HepG2 (cell line): ENCODE measurements around the gene ACBD3. TPM values are rescaled to one million over a fixed set of nuclear protein-coding genes. Genes with fewer than 3 reads are reported as not detected.

Source experiments
- ASH2L ChIP-seq: fragments of 300-600, 200-600 bp; sonication (generic); IDR thresholded peaks from 2 replicates; pipeline ENCODE4 v1.7.0; 2017; ENCODE audit warnings: low read depth, mild to moderate bottlenecking, moderate library complexity, mixed read lengths, low read length; ENCODE audit not compliant: insufficient read length
- ATF7 ChIP-seq, 2 experiments: fragments of 450-650 bp in 1 of 2; sonication (generic) in 1 of 2; formaldehyde crosslinking in 1 of 2; IDR thresholded peaks; 2 replicates each; pipeline versions ENCODE4 v1.4.0 to v1.6.1; 2016 to 2020; ENCODE audit warnings: antibody characterized with exemption in 1 of 2, mild to moderate bottlenecking in 1 of 2, missing genetic modification reagents in 1 of 2
- CBX1 ChIP-seq: IDR thresholded peaks from one replicate; pipeline ENCODE4 v1.6.1; 2016; ENCODE audit warnings: antibody characterized with exemption, low read depth
- FOXK1 ChIP-seq: sonication (generic); formaldehyde crosslinking; IDR thresholded peaks from 2 replicates; pipeline ENCODE4 v1.4.0; 2020; ENCODE audit warnings: low read depth, missing genetic modification reagents, borderline replicate concordance
- GABPB1 ChIP-seq: IDR thresholded peaks from 2 replicates; pipeline ENCODE4 v1.6.1; 2016; ENCODE audit warnings: mild to moderate bottlenecking, missing genetic modification reagents, moderate library complexity, missing compliant biosample characterization
- GPBP1L1 ChIP-seq: sonication (generic); formaldehyde crosslinking; IDR thresholded peaks from 2 replicates; pipeline ENCODE4 v1.5.0; 2020; ENCODE audit warnings: mild to moderate bottlenecking, missing genetic modification reagents
- HNF4A ChIP-seq: sonication (generic); formaldehyde crosslinking; IDR thresholded peaks from 2 replicates; pipeline ENCODE4 v1.4.0; 2020; ENCODE audit warnings: missing genetic modification reagents
- IRX3 ChIP-seq: sonication (generic); formaldehyde crosslinking; IDR thresholded peaks from 2 replicates; pipeline ENCODE4 v1.8.1; 2023; ENCODE audit warnings: mild to moderate bottlenecking, low read depth, missing genetic modification reagents, borderline replicate concordance
- MEF2D ChIP-seq: sonication (generic); formaldehyde crosslinking; IDR thresholded peaks from 2 replicates; pipeline ENCODE4 v1.5.1; 2020; ENCODE audit warnings: mild to moderate bottlenecking, missing genetic modification reagents
- NFE2L1 ChIP-seq: sonication (generic); formaldehyde crosslinking; IDR thresholded peaks from 2 replicates; pipeline ENCODE4 v1.4.0; 2020; ENCODE audit warnings: missing genetic modification reagents, mild to moderate bottlenecking, borderline replicate concordance
- PHF5A ChIP-seq: IDR thresholded peaks from one replicate; pipeline ENCODE4 v1.6.1; 2018; ENCODE audit warnings: low read depth, missing genetic modification reagents; ENCODE audit not compliant: unreplicated experiment
- RBAK ChIP-seq: sonication (generic); formaldehyde crosslinking; IDR thresholded peaks from 2 replicates; pipeline ENCODE4 v1.5.1; 2020; ENCODE audit warnings: mild to moderate bottlenecking, missing genetic modification reagents
- STAT5B ChIP-seq: sonication (generic); formaldehyde crosslinking; IDR thresholded peaks from 2 replicates; pipeline ENCODE4 v1.4.0; 2020; ENCODE audit warnings: missing genetic modification reagents
- TMF1 ChIP-seq: sonication (generic); formaldehyde crosslinking; IDR thresholded peaks from 2 replicates; pipeline ENCODE4 v1.8.1; 2022; ENCODE audit warnings: low read depth, missing genetic modification reagents
- TP53 ChIP-seq: sonication (generic); formaldehyde crosslinking; conservative IDR thresholded peaks from 2 replicates; pipeline ENCODE4 v1.4.0; 2020; ENCODE audit warnings: missing genetic modification reagents
- YEATS4 ChIP-seq: sonication (generic); formaldehyde crosslinking; IDR thresholded peaks from 2 replicates; pipeline ENCODE4 v1.4.0; 2020; ENCODE audit warnings: missing genetic modification reagents, borderline replicate concordance
- ZNF143 ChIP-seq: sonication (generic); formaldehyde crosslinking; IDR thresholded peaks from 2 replicates; pipeline ENCODE4 v1.4.0; 2020; ENCODE audit warnings: missing genetic modification reagents
- ZNF17 ChIP-seq: sonication (generic); formaldehyde crosslinking; IDR thresholded peaks from 2 replicates; pipeline ENCODE4 v1.5.0; 2020; ENCODE audit warnings: mild to moderate bottlenecking, missing genetic modification reagents
- ZNF24 ChIP-seq: fragments of 450-650 bp; IDR thresholded peaks from 2 replicates; pipeline ENCODE4 v1.6.1; 2017; ENCODE audit warnings: antibody characterized with exemption, mild to moderate bottlenecking
- ZNF260 ChIP-seq: sonication (generic); formaldehyde crosslinking; IDR thresholded peaks from 2 replicates; pipeline ENCODE4 v1.4.0; 2020; ENCODE audit warnings: missing genetic modification reagents, low read depth, mild to moderate bottlenecking, borderline replicate concordance
- ZNF30 ChIP-seq: sonication (generic); formaldehyde crosslinking; IDR thresholded peaks from 2 replicates; pipeline ENCODE4 v1.5.0; 2020; ENCODE audit warnings: mild to moderate bottlenecking, missing genetic modification reagents
- ZNF770 ChIP-seq: sonication (generic); formaldehyde crosslinking; IDR thresholded peaks from 2 replicates; pipeline ENCODE4 v1.5.0; 2020; ENCODE audit warnings: mild to moderate bottlenecking, missing genetic modification reagents
- ZNF782 ChIP-seq: sonication (generic); formaldehyde crosslinking; IDR thresholded peaks from 2 replicates; pipeline ENCODE4 v1.4.0; 2020; ENCODE audit warnings: missing genetic modification reagents, mild to moderate bottlenecking, borderline replicate concordance
- ZNF878 ChIP-seq: sonication (generic); formaldehyde crosslinking; IDR thresholded peaks from 2 replicates; pipeline ENCODE4 v1.8.1; 2023; ENCODE audit warnings: mild to moderate bottlenecking, missing genetic modification reagents, moderate library complexity
- ZXDC ChIP-seq: sonication (generic); formaldehyde crosslinking; IDR thresholded peaks from 2 replicates; pipeline ENCODE4 v1.5.0; 2020; ENCODE audit warnings: mild to moderate bottlenecking, missing genetic modification reagents
- polyA plus RNA-seq, 8 experiments: library from polyadenylated mRNA; depleted of rRNA in 3 of 8; stranded (reverse) in 7 of 8; unstranded in 1 of 8; fragments of >200 nt; fragmentation: Illumina TruSeq in 4 of 8; extraction: Trizol in 4 of 8; gene quantifications; 2 replicates each; pipeline versions ENCODE4 v1.2.1 to v1.2.3, GENCODE V29; 2011 to 2016; ENCODE audit warnings: low read depth in 4 of 8, missing spikeins in 1 of 8, mixed read lengths in 1 of 8; ENCODE audit not compliant: insufficient read depth in 1 of 8
- total RNA-seq, 5 experiments: library from RNA; depleted of rRNA; stranded (reverse); fragments of >200 nt; fragmentation: Illumina TruSeq; extraction: Trizol; gene quantifications; 2 replicates each; pipeline ENCODE4 v1.2.3, GENCODE V29; 2016; ENCODE audit warnings: low read depth in 1 of 5

The ACBD3 gene
- total and polyA plus RNA-seq, 2 of the 13 experiments (the other 11 are each of a cell fraction or from before 2014, with no cell fraction given): 24.3 to 39.3 TPM

DNA sequence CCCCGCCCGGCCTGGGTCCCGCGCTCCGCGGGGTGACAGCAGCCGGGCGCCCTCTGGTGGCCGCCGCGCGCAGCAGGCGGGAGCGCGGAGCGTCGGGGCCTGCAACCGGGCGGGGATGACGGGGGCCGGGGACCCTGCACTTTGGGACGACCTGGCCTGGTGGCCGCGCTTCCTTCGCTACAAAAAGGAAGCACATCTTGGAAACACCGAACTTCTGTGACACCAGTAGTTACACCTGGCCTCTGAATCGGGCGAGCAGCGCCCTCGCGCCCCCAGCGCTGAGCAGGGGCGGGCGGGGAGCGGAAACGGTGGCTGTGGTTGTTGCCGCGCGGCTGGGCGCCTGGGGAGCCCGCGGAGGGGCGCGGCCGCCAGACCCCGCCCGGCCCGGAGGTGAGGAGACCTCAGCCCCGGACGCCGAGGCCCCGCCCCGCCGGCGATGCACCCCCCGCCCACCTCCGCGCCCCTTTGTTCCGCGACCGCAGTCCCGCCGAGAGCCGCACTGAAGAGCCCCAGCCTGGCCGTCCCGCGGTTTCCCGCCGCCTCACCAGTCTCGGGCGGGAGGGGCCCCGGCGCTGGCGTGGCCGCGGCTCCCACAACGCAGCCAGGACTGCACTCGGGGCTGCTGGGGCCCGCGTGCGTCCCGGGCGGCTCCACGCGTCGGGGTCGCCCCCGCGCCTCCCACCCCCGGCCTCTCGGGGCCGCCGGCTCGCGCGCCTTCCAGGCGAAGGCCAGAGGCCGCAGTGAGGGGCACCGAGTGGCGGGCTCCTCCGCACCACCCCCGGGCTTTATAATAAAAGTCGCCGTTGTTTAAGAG is 64.7 kb downstream of the ACBD3 start (continued):
- TF ChIP-seq ZNF770 (CRISPR knock-in tag): no peak
- TF ChIP-seq MEF2D (CRISPR knock-in tag): no peak
- no peak for TF ChIP-seq RBAK
- TF ChIP-seq ZNF782 (CRISPR knock-in tag): 0 out of 2 replicates have a peak, but pooled peaks have one; percentile 7
- TF ChIP-seq TMF1 (CRISPR knock-in tag): peak; percentile 7; the same call in 1 of the 2 replicates
- no peak for TF ChIP-seq ZNF878 (CRISPR knock-in tag)
- no peak for TF ChIP-seq ZXDC (CRISPR knock-in tag)
- TF ChIP-seq ZNF17 (CRISPR knock-in tag): no peak
- TF ChIP-seq ZNF143: 0 out of 2 replicates have a peak, but pooled peaks have one; percentile 11
- peak; percentile 61; the same call in 1 of the 2 replicates for TF ChIP-seq YEATS4
- TF ChIP-seq NFE2L1 (CRISPR knock-in tag): no peak
- peak; percentile 45 for TF ChIP-seq HNF4A (CRISPR knock-in tag)
- no peak for TF ChIP-seq STAT5B (CRISPR knock-in tag)
- TF ChIP-seq GPBP1L1 (CRISPR knock-in tag): no peak
- no peak for TF ChIP-seq ZNF24
- TF ChIP-seq PHF5A (CRISPR knock-in tag): no peak
- peak; percentile 71; the same call in 1 of the 2 replicates for TF ChIP-seq GABPB1 (CRISPR knock-in tag)
- 0 out of 2 replicates have a peak, but pooled peaks have one; percentile 34 for TF ChIP-seq IRX3
- no peak for TF ChIP-seq ATF7 (IDR thresholded peaks at IDR 0.05)
- TF ChIP-seq ATF7 (CRISPR knock-in tag; IDR thresholded peaks at IDR 0.05): no peak
- TF ChIP-seq CBX1: no peak
- peak; percentile 31 for TF ChIP-seq ASH2L
- TF ChIP-seq FOXK1: no peak
- TF ChIP-seq TP53 (CRISPR knock-in tag): no peak
- TF ChIP-seq ZNF30 (CRISPR knock-in tag): no peak
- TF ChIP-seq ZNF260 (CRISPR knock-in tag): no peak
